GM12878 (cell line): Measurements from ENCODE around the gene POLD2. TPM values are rescaled to one million over a fixed set of nuclear protein-coding genes. Genes with fewer than 3 reads are reported as not detected.

Experiments used
- ATAC-seq: fragments of 200-7000 bp; cut with Tn5 transposase; 3 replicates; pipeline ENCODE4 v1.9.1; 2020; ENCODE audit warnings: mild to moderate bottlenecking, moderate library complexity
- BruUV-seq: library from RNA; stranded (reverse); fragments of 400-500 nt; replicated peaks from 2 replicates; lab custom pipeline; 2021; lab: Mats Ljungman, UMichigan
- CTCF ChIA-PET: fragments of 300-600 bp; sonication (Branson Sonifier 250); formaldehyde crosslinking; extraction: SDS; loops from one replicate; lab custom pipeline; 2021; ENCODE audit warnings: inconsistent platforms; lab: Yijun Ruan, JAX
- POLR2A ChIA-PET: fragments of 350-600 bp; formaldehyde crosslinking; extraction: SDS; loops from one replicate; lab custom pipeline; 2021; ENCODE audit warnings: inconsistent platforms; lab: Charles Lee
- RAD21 ChIA-PET: fragments of 300-600 bp; sonication (Branson Sonifier 250); formaldehyde crosslinking; loops from one replicate; lab custom pipeline; 2023; ENCODE audit warnings: antibody characterized with exemption; ENCODE audit not compliant: unreplicated experiment; lab: Charles Lee
- SMC1A ChIA-PET: fragments of 300-600 bp; sonication (Branson Sonifier 250); formaldehyde crosslinking; loops from one replicate; lab custom pipeline; 2023; ENCODE audit not compliant: unreplicated experiment, uncharacterized antibody; lab: Charles Lee
- DNase-seq: peaks from one replicate; pipeline ENCODE4 v3.0.0-alpha.2; 2011; ENCODE audit warnings: low read depth, low spot score
- FAIRE-seq: peaks from 3 replicates; lab custom pipeline; 2011; peaks lifted over from hg19 to GRCh38; lab: Jason Lieb, UNC
- H2AFZ ChIP-seq: 2 replicates; pipeline ENCODE4 v1.6.0; 2011; ENCODE audit warnings: low read depth, low read length, control low read depth; ENCODE audit not compliant: control insufficient read depth
- H3K27ac ChIP-seq: 2 replicates; pipeline ENCODE4 v1.5.1; 2011; ENCODE audit warnings: control low read depth; ENCODE audit not compliant: control insufficient read depth, insufficient read depth
- H3K27me3 ChIP-seq, 2 experiments: replicated peaks in 1 of 2; 2 replicates each; pipeline versions ENCODE4 v1.6.0 to v1.6.1; 2011; ENCODE audit warnings: low read length in 1 of 2; ENCODE audit not compliant: control insufficient read depth in 2 of 2, insufficient read depth in 2 of 2
- H3K36me3 ChIP-seq, 2 experiments: 2 replicates each; pipeline ENCODE4 v1.5.1; 2011; ENCODE audit warnings: low read length in 1 of 2; ENCODE audit not compliant: control insufficient read depth in 2 of 2, insufficient read depth in 2 of 2
- H3K4me1 ChIP-seq: 2 replicates; pipeline ENCODE4 v1.6.1; 2011; ENCODE audit warnings: mild to moderate bottlenecking, low read length, moderate library complexity, mixed read lengths; ENCODE audit not compliant: control insufficient read depth, insufficient read depth
- H3K4me2 ChIP-seq: 2 replicates; pipeline ENCODE4 v1.6.0; 2011; ENCODE audit warnings: control low read depth; ENCODE audit not compliant: control insufficient read depth, insufficient read depth
- H3K4me3 ChIP-seq: fragments of 200-600 bp; sonication (generic); 2 replicates; pipeline ENCODE4 v1.5.1; 2016
- H3K79me2 ChIP-seq: 2 replicates; pipeline ENCODE4 v1.6.0; 2011; ENCODE audit warnings: low read length; ENCODE audit not compliant: control insufficient read depth, insufficient read depth
- H3K9ac ChIP-seq: 2 replicates; pipeline ENCODE4 v1.8.0; 2011; ENCODE audit warnings: low read length, control low read depth, mixed read lengths; ENCODE audit not compliant: control insufficient read depth, insufficient read depth
- H3K9me3 ChIP-seq: replicated peaks from 3 replicates; pipeline ENCODE4 v1.5.1; 2011; ENCODE audit warnings: mild to moderate bottlenecking, low read length; ENCODE audit not compliant: control insufficient read depth, insufficient read depth
- H4K20me1 ChIP-seq: 2 replicates; pipeline ENCODE4 v1.6.0; 2011; ENCODE audit not compliant: control insufficient read depth, insufficient read depth
- BHLHE40 ChIP-seq, 2 experiments: fragments of 450-650 bp in 1 of 2; IDR thresholded peaks; 2 replicates each; pipeline ENCODE4 v1.6.1; 2011 to 2017; ENCODE audit warnings: low read depth in 2 of 2, borderline replicate concordance in 1 of 2, improper control_type of control experiment in 1 of 2, low read length in 1 of 2, mild to moderate bottlenecking in 1 of 2
- CEBPB ChIP-seq, 2 experiments: fragments of 150-350 bp in 1 of 2; IDR thresholded peaks; 2 replicates each; pipeline ENCODE4 v1.6.1; 2012 to 2014; ENCODE audit warnings: low read depth in 2 of 2, low read length in 2 of 2, borderline replicate concordance in 1 of 2, inconsistent platforms in 1 of 2
- MXI1 ChIP-seq: fragments of 150-350 bp; IDR thresholded peaks from 2 replicates; pipeline ENCODE4 v1.6.1; 2011; ENCODE audit warnings: low read depth, mild to moderate bottlenecking, inconsistent platforms, low read length, improper control_type of control experiment
- NFXL1 ChIP-seq: fragments of 450-650 bp; IDR thresholded peaks from 2 replicates; pipeline ENCODE4 v1.6.1; 2017; ENCODE audit warnings: antibody characterized with exemption, mild to moderate bottlenecking, borderline replicate concordance
- SKIL ChIP-seq: fragments of 450-650 bp; IDR thresholded peaks from 2 replicates; pipeline ENCODE4 v1.6.1; 2017; ENCODE audit warnings: mild to moderate bottlenecking, low read depth, inconsistent platforms; ENCODE audit not compliant: poor library complexity, severe bottlenecking
- WGBS: methylation state at CpG from one replicate; pipeline ENCODE4 v1.1.6; 2016; ENCODE audit warnings: low lambda C conversion rate; ENCODE audit not compliant: insufficient replicate concordance, insufficient coverage; ENCODE audit errors: missing lambda C conversion rate; 5-methylcytosine and 5-hydroxymethylcytosine counted together
- in situ Hi-C: fragments of 300-500 bp; cut with MboI; formaldehyde crosslinking; loops from 9 replicates; pipeline ENCODE4 v1.14.3; 2018; ENCODE audit warnings: mixed read lengths
- intact Hi-C: fragments of 100-400 bp; cut with micrococcal nuclease; formaldehyde crosslinking; loops from one replicate; pipeline ENCODE4 v1.14.2; 2022; ENCODE audit not compliant: unreplicated experiment
- polyA plus RNA-seq, 11 experiments: library from polyadenylated mRNA; depleted of rRNA in 4 of 11; unstranded in 6 of 11; stranded (reverse) in 5 of 11; fragments of >200 nt; fragmentation: Nextera tagmentation in 4 of 11; fragmentation: Illumina TruSeq in 1 of 11; extraction: Ambion mirVana in 4 of 11; extraction: Trizol in 1 of 11; gene quantifications; 1 replicate in 1 of 11; 2 replicates in 10 of 11; pipeline versions ENCODE4 v1.2.1 to v1.2.3, GENCODE V29; 2011 to 2016; ENCODE audit warnings: inconsistent platforms in 2 of 11, missing spikeins in 2 of 11, low read depth in 1 of 11
- total RNA-seq, 4 experiments: library from RNA; depleted of rRNA in 3 of 4; stranded (reverse); fragments of >200 nt in 3 of 4; fragmentation: Illumina TruSeq in 1 of 4; extraction: Trizol in 1 of 4; gene quantifications; 2 replicates each; pipeline versions ENCODE4 v1.2.1 to v1.2.3, GENCODE V29; 2013 to 2021

Gene POLD2
- total and polyA plus RNA-seq, 10 of the 15 experiments (the other 5 are each of a cell fraction or from before 2014, with no cell fraction given), result 19.1 to 287 (median 169) TPM

DNA sequence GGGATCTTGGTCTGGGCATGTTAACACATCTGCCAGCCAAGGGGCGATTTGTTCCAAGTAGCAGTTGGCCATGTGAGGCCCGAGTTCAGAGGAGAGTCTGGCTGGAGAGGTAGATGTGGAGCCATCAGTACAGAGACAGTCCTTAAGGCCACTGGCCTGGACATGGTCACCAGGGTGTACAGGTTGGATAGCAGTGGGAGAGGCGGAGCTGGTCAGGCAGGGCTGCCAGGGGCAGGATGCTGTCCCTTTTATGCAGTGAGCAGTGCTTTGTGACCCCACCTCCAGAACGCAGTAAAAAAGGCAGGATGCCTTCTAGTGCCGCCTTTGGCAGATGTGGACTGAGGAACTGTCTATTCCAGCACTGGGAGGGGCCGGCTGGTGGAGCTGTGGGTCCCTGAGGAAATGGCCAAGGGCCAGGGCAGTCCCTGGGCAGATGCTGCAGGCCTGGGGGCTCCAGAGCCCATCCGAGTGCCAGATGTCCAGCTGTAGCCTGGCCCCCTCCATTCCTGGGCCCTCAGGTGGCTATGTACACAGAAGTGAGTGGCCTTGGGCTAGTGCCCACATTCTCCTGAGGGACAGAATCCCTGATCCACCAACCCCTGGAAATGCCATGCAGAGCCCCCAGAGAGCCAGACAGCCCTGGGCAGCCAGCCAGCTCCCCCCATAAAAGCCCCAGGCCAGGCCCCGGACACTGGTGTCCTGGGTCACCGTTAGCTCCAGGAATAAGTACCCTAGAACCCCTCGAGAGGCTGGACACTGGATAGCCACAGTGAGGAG lies 34.9 kb upstream of the POLD2 start:
- in situ Hi-C loops, result no loop called here
- DNase-seq, result no peak
- BruUV-seq, result no TSS peak
- Histone ChIP-seq H3K9ac (no peak overlapping the region), H3K4me1 (no peaks in the 10 kb centered on the region), H3K4me2 (no peak overlapping the region), H3K79me2 (no peaks in the 10 kb centered on the region), H3K27me3 (no peaks in the 10 kb centered on the region; a peak in 2 of 4 replicates), H3K4me3 (no peak overlapping the region), H3K36me3 (no peaks in the 10 kb centered on the region), H3K27ac (no peak overlapping the region), H2AFZ (no peak overlapping the region), H3K9me3 (no peaks in the 10 kb centered on the region)
- SMC1A ChIA-PET, result no interaction called here
- POLR2A ChIA-PET, result no interaction called here
- RAD21 ChIA-PET, result no interaction called here
- CTCF ChIA-PET, result no interaction called here
- FAIRE-seq, result no peak
- 28% methylated on average over 10 of the region's 10 CpGs for WGBS
- TF ChIP-seq BHLHE40 (IDR thresholded peaks at IDR 0.05; ENCODE audit: borderline replicate concordance in 1 of 2, low read depth in 2 of 2, low read length in 1 of 2) (no peak), CEBPB (IDR thresholded peaks at IDR 0.05; ENCODE audit: borderline replicate concordance in 1 of 2, low read depth in 2 of 2, low read length in 2 of 2) (no peak), MXI1 (no peak), SKIL (no peak), NFXL1 (no peak)
- TF ChIP-seq, all 136 proteins: peak for 0
- no peak for ATAC-seq
- no peaks in the 10 kb centered on the region for H4K20me1 ChIP-seq
- intact Hi-C loops, result no loop called here
